ENCODE data around the gene RGS9. TPM values are rescaled to one million over a fixed set of nuclear protein-coding genes. Genes with fewer than 3 reads are reported as not detected.

The RGS9 gene
- total and polyA plus RNA-seq, 2 experiments from 2014 or later, result 12.8 to 29.6 TPM

DNA sequence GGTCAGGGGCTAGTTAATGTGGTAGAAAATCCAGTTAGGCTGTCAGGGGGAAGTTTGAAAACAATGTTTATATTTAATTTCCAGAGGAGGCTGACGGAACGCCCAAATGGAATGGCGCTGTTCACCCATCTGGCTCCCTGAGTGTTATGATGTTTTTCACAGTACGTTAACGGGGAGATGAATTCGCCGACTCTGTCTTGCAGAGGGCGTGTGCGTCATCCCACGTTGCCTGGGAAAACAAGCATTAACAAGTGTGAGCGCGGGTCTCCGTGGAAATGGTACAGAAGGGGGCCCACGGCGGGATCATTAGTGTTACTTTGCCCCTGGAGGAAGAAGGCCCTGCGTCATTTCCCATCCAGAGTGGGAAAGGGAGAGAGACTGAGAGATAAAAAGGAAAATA, 29.6 kb downstream of the RGS9 start:
- H3K27ac ChIP-seq (ENCODE audit: low read depth), result no peak overlapping the region
- no peaks in the 10 kb centered on the region for H3K27me3 ChIP-seq (ENCODE audit: insufficient read depth)
- DNase-seq (ENCODE audit: low spot score), result no peak
- no peaks in the 10 kb centered on the region for H4K20me1 ChIP-seq (replicated peaks; ENCODE audit: insufficient read depth)
- no peak for ATAC-seq
- H3K4me3 ChIP-seq, result no peak overlapping the region
- H3K27ac Mint-ChIP-seq, result no peak overlapping the region
- no peaks in the 10 kb centered on the region for H3K36me3 ChIP-seq (ENCODE audit: insufficient read depth)
- H3K9me3 Mint-ChIP-seq, result no peaks in the 10 kb centered on the region; the same call in 2 of the 3 replicates
- no peaks in the 10 kb centered on the region for H3K27me3 Mint-ChIP-seq (ENCODE audit: insufficient read depth, low read depth, poor library complexity)
- no peaks in the 10 kb centered on the region for H3F3A ChIP-seq (replicated peaks; ENCODE audit: low read depth)
- H3K36me3 Mint-ChIP-seq (ENCODE audit: low read depth), result no peaks in the 10 kb centered on the region; the same call in 2 of the 3 replicates
- H3K4me3 Mint-ChIP-seq, result no peak overlapping the region
- no peak overlapping the region for H3K4me2 ChIP-seq
- H3K4me1 Mint-ChIP-seq, result no peaks in the 10 kb centered on the region
- no peaks in the 10 kb centered on the region; the same call in 1 of the 2 replicates for H3K9me2 ChIP-seq (ENCODE audit: insufficient read depth)
- H3K79me2 ChIP-seq (replicated peaks; ENCODE audit: insufficient read depth), result no peaks in the 10 kb centered on the region
- TF ChIP-seq NANOG (IDR thresholded peaks at IDR 0.05; ENCODE audit: borderline replicate concordance) (no peak), ZNF331 (CRISPR knock-in tag; IDR thresholded peaks at IDR 0.05; ENCODE audit: low read depth) (no peak), CREB1 (CRISPR knock-in tag; IDR thresholded peaks at IDR 0.05; ENCODE audit: low read depth) (no peak), ZNF114 (CRISPR knock-in tag; IDR thresholded peaks at IDR 0.05) (no peak), EZH2 (IDR thresholded peaks at IDR 0.05; ENCODE audit: low read depth, unreplicated experiment) (no peak), POLR2AphosphoS5 (IDR thresholded peaks at IDR 0.05; ENCODE audit: low read depth) (no peak), EZH2phosphoT487 (IDR thresholded peaks at IDR 0.05; ENCODE audit: unreplicated experiment) (no peak), JUNB (IDR thresholded peaks at IDR 0.05; ENCODE audit: unreplicated experiment) (no peak), STAT1 (IDR thresholded peaks at IDR 0.05; ENCODE audit: unreplicated experiment) (no peak)
- TF ChIP-seq, protein P1, sequence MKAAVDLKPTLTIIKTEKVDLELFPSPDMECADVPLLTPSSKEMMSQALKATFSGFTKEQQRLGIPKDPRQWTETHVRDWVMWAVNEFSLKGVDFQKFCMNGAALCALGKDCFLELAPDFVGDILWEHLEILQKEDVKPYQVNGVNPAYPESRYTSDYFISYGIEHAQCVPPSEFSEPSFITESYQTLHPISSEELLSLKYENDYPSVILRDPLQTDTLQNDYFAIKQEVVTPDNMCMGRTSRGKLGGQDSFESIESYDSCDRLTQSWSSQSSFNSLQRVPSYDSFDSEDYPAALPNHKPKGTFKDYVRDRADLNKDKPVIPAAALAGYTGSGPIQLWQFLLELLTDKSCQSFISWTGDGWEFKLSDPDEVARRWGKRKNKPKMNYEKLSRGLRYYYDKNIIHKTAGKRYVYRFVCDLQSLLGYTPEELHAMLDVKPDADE (IDR thresholded peaks at IDR 0.05), result no peak
- TF ChIP-seq, protein P2, sequence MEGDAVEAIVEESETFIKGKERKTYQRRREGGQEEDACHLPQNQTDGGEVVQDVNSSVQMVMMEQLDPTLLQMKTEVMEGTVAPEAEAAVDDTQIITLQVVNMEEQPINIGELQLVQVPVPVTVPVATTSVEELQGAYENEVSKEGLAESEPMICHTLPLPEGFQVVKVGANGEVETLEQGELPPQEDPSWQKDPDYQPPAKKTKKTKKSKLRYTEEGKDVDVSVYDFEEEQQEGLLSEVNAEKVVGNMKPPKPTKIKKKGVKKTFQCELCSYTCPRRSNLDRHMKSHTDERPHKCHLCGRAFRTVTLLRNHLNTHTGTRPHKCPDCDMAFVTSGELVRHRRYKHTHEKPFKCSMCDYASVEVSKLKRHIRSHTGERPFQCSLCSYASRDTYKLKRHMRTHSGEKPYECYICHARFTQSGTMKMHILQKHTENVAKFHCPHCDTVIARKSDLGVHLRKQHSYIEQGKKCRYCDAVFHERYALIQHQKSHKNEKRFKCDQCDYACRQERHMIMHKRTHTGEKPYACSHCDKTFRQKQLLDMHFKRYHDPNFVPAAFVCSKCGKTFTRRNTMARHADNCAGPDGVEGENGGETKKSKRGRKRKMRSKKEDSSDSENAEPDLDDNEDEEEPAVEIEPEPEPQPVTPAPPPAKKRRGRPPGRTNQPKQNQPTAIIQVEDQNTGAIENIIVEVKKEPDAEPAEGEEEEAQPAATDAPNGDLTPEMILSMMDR (conservative IDR thresholded peaks at IDR 0.05; ENCODE audit: low read depth in 2 of 2), result no peak
- TF ChIP-seq, protein P3, sequence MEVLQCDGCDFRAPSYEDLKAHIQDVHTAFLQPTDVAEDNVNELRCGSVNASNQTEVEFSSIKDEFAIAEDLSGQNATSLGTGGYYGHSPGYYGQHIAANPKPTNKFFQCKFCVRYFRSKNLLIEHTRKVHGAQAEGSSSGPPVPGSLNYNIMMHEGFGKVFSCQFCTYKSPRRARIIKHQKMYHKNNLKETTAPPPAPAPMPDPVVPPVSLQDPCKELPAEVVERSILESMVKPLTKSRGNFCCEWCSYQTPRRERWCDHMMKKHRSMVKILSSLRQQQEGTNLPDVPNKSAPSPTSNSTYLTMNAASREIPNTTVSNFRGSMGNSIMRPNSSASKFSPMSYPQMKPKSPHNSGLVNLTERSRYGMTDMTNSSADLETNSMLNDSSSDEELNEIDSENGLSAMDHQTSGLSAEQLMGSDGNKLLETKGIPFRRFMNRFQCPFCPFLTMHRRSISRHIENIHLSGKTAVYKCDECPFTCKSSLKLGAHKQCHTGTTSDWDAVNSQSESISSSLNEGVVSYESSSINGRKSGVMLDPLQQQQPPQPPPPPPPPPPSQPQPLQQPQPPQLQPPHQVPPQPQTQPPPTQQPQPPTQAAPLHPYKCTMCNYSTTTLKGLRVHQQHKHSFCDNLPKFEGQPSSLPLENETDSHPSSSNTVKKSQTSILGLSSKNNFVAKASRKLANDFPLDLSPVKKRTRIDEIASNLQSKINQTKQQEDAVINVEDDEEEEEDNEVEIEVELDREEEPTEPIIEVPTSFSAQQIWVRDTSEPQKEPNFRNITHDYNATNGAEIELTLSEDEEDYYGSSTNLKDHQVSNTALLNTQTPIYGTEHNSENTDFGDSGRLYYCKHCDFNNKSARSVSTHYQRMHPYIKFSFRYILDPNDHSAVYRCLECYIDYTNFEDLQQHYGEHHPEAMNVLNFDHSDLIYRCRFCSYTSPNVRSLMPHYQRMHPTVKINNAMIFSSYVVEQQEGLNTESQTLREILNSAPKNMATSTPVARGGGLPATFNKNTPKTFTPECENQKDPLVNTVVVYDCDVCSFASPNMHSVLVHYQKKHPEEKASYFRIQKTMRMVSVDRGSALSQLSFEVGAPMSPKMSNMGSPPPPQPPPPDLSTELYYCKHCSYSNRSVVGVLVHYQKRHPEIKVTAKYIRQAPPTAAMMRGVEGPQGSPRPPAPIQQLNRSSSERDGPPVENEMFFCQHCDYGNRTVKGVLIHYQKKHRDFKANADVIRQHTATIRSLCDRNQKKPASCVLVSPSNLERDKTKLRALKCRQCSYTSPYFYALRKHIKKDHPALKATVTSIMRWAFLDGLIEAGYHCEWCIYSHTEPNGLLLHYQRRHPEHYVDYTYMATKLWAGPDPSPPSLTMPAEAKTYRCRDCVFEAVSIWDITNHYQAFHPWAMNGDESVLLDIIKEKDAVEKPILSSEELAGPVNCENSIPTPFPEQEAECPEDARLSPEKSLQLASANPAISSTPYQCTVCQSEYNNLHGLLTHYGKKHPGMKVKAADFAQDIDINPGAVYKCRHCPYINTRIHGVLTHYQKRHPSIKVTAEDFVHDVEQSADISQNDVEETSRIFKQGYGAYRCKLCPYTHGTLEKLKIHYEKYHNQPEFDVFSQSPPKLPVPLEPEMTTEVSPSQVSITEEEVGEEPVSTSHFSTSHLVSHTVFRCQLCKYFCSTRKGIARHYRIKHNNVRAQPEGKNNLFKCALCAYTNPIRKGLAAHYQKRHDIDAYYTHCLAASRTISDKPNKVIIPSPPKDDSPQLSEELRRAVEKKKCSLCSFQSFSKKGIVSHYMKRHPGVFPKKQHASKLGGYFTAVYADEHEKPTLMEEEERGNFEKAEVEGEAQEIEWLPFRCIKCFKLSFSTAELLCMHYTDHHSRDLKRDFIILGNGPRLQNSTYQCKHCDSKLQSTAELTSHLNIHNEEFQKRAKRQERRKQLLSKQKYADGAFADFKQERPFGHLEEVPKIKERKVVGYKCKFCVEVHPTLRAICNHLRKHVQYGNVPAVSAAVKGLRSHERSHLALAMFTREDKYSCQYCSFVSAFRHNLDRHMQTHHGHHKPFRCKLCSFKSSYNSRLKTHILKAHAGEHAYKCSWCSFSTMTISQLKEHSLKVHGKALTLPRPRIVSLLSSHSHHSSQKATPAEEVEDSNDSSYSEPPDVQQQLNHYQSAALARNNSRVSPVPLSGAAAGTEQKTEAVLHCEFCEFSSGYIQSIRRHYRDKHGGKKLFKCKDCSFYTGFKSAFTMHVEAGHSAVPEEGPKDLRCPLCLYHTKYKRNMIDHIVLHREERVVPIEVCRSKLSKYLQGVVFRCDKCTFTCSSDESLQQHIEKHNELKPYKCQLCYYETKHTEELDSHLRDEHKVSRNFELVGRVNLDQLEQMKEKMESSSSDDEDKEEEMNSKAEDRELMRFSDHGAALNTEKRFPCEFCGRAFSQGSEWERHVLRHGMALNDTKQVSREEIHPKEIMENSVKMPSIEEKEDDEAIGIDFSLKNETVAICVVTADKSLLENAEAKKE (CRISPR knock-in tag; IDR thresholded peaks at IDR 0.05), result no peak
- TF ChIP-seq, protein P4, sequence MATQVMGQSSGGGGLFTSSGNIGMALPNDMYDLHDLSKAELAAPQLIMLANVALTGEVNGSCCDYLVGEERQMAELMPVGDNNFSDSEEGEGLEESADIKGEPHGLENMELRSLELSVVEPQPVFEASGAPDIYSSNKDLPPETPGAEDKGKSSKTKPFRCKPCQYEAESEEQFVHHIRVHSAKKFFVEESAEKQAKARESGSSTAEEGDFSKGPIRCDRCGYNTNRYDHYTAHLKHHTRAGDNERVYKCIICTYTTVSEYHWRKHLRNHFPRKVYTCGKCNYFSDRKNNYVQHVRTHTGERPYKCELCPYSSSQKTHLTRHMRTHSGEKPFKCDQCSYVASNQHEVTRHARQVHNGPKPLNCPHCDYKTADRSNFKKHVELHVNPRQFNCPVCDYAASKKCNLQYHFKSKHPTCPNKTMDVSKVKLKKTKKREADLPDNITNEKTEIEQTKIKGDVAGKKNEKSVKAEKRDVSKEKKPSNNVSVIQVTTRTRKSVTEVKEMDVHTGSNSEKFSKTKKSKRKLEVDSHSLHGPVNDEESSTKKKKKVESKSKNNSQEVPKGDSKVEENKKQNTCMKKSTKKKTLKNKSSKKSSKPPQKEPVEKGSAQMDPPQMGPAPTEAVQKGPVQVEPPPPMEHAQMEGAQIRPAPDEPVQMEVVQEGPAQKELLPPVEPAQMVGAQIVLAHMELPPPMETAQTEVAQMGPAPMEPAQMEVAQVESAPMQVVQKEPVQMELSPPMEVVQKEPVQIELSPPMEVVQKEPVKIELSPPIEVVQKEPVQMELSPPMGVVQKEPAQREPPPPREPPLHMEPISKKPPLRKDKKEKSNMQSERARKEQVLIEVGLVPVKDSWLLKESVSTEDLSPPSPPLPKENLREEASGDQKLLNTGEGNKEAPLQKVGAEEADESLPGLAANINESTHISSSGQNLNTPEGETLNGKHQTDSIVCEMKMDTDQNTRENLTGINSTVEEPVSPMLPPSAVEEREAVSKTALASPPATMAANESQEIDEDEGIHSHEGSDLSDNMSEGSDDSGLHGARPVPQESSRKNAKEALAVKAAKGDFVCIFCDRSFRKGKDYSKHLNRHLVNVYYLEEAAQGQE (IDR thresholded peaks at IDR 0.05; ENCODE audit: unreplicated experiment), result no peak
- H2AFZ ChIP-seq, result no peak overlapping the region
- H3K4me1 ChIP-seq (ENCODE audit: insufficient read depth), result no peaks in the 10 kb centered on the region
